ENCODE data around the gene MSRB2.

GRCh38 chr10:23051855-23052331, 43.5 kb upstream of the MSRB2 start:
- TF ChIP-seq TCF4 (CRISPR knock-in tag; IDR thresholded peaks at IDR 0.05; ENCODE audit: borderline replicate concordance), result no peak
- no peak for TF ChIP-seq ESRRG (CRISPR knock-in tag; IDR thresholded peaks at IDR 0.05)
- TF ChIP-seq ZC3H10 (CRISPR knock-in tag; IDR thresholded peaks at IDR 0.05), result no peak
- no peak for TF ChIP-seq CSRNP3 (CRISPR knock-in tag; IDR thresholded peaks at IDR 0.05)
- TF ChIP-seq PATZ1 (CRISPR knock-in tag; IDR thresholded peaks at IDR 0.05; ENCODE audit: borderline replicate concordance), result no peak
- no peak for TF ChIP-seq TOX (CRISPR knock-in tag; IDR thresholded peaks at IDR 0.05; ENCODE audit: borderline replicate concordance)
- TF ChIP-seq RARB (CRISPR knock-in tag; IDR thresholded peaks at IDR 0.05), result no peak
- no peak for TF ChIP-seq PPARA (CRISPR knock-in tag; IDR thresholded peaks at IDR 0.05; ENCODE audit: borderline replicate concordance)
- TF ChIP-seq ZFP3 (CRISPR knock-in tag; IDR thresholded peaks at IDR 0.05), result no peak
- TF ChIP-seq POU6F1 (CRISPR knock-in tag; IDR thresholded peaks at IDR 0.05; ENCODE audit: borderline replicate concordance, low read depth), result no peak
- no peak for TF ChIP-seq BACH2 (CRISPR knock-in tag; IDR thresholded peaks at IDR 0.05; ENCODE audit: borderline replicate concordance)
- TF ChIP-seq ZFP30 (CRISPR knock-in tag; IDR thresholded peaks at IDR 0.05), result no peak
- TF ChIP-seq SNAI2 (CRISPR knock-in tag; IDR thresholded peaks at IDR 0.05), result no peak

All from SK-N-SH treated with all-trans-retinoic acid at 6 μM for 48 hours (cell line).